ENCODE measurements around the gene PODXL.

PODXL gene

GRCh38 chr7:131497454-131497853 lies 59.0 kb downstream of the PODXL start:
- H3K4me3 ChIP-seq (ENCODE audit: control insufficient read depth in 1 of 7, extremely low read depth in 1 of 7, insufficient read depth in 4 of 7, low read depth in 2 of 7, low read length in 6 of 7): no peak overlapping the region
- POLR2A ChIA-PET: no interaction called here
- no peak for DNase-seq

GRCh38 chr7:131495669-131496498 lies 60.5 kb downstream of the PODXL start:
- WGBS (ENCODE audit: insufficient coverage): 87% methylated on average over 2 of the region's 7 CpGs

More at GRCh38 chr7:131497454-131497853, 59.0 kb downstream of the PODXL start:
- Histone ChIP-seq H3K36me3 (ENCODE audit: control insufficient read depth in 4 of 4, insufficient read depth in 4 of 4, low read length in 3 of 4) (peaks cover 2 to 20% (median 10%) of the 10 kb centered on the region in 4 experiments), H3K27ac (ENCODE audit: insufficient read depth in 1 of 2, low read depth in 1 of 2, low read length in 2 of 2, poor library complexity in 1 of 2, severe bottlenecking in 2 of 2) (no peak overlapping the region), H3K9me3 (ENCODE audit: control extremely low read depth in 1 of 5, control insufficient read depth in 4 of 5, insufficient read depth in 2 of 5, low read depth in 1 of 5, low read length in 4 of 5) (no peaks in the 10 kb centered on the region), H3K4me1 (ENCODE audit: control extremely low read depth in 1 of 4, control insufficient read depth in 4 of 4, insufficient read depth in 4 of 4, low read length in 3 of 4) (peaks cover 0 to 22% (median 18%) of the 10 kb centered on the region in 4 experiments), H3K27me3 (replicated peaks in 2 of 5; ENCODE audit: control insufficient read depth in 4 of 5, insufficient read depth in 5 of 5, low read length in 4 of 5) (no peaks in the 10 kb centered on the region)
- WGBS (ENCODE audit: insufficient coverage): 87% methylated on average over 3 of the region's 7 CpGs
- CTCF ChIA-PET: interaction anchor here (1.4 to 13.1 kb wide), 2 partner anchors 7 to 48 kb away, joined by 3 to 113 read pairs; no protein-coding TSS in a partner anchor

GRCh38 chr7:131494182-131494581 lies 62.2 kb downstream of the PODXL start:
- Histone ChIP-seq H3K27ac (ENCODE audit: insufficient read depth in 1 of 2, low read depth in 1 of 2, low read length in 2 of 2, poor library complexity in 1 of 2, severe bottlenecking in 2 of 2) (no peak overlapping the region), H3K36me3 (ENCODE audit: control insufficient read depth in 4 of 4, insufficient read depth in 4 of 4, low read length in 3 of 4) (peaks cover 2 to 18% (median 10%) of the 10 kb centered on the region in 4 experiments), H3K4me1 (ENCODE audit: control extremely low read depth in 1 of 4, control insufficient read depth in 4 of 4, insufficient read depth in 4 of 4, low read length in 3 of 4) (no peaks in the 10 kb centered on the region), H3K27me3 (replicated peaks in 2 of 5; ENCODE audit: control insufficient read depth in 4 of 5, insufficient read depth in 5 of 5, low read length in 4 of 5) (no peaks in the 10 kb centered on the region), H3K4me3 (ENCODE audit: control insufficient read depth in 1 of 7, extremely low read depth in 1 of 7, insufficient read depth in 4 of 7, low read depth in 2 of 7, low read length in 6 of 7) (no peak overlapping the region), H3K9me3 (ENCODE audit: control extremely low read depth in 1 of 5, control insufficient read depth in 4 of 5, insufficient read depth in 2 of 5, low read depth in 1 of 5, low read length in 4 of 5) (no peaks in the 10 kb centered on the region)
- no CpG with 5 or more reads among the region's 2 CpGs for WGBS (ENCODE audit: insufficient coverage)
- DNase-seq: no peak
- CTCF ChIA-PET: interaction anchor here (1.7 to 13.1 kb wide), 4 partner anchors 10 to 19 kb away, joined by 4 to 113 read pairs (median 16); no protein-coding TSS in a partner anchor
- POLR2A ChIA-PET: no interaction called here

More at GRCh38 chr7:131495669-131496498, 60.5 kb downstream of the PODXL start:
- H3K36me3 ChIP-seq (ENCODE audit: control insufficient read depth in 4 of 4, insufficient read depth in 4 of 4, low read length in 3 of 4): peaks cover 2 to 20% (median 10%) of the 10 kb centered on the region in 4 experiments
- ChIA-PET POLR2A (no interaction called here), CTCF (interaction anchor here (0.7 to 13.1 kb wide), 3 partner anchors 9 to 16 kb away, joined by 3 to 113 read pairs (median 17); no protein-coding TSS in a partner anchor)
- no peak overlapping the region for H3K4me3 ChIP-seq (ENCODE audit: control insufficient read depth in 1 of 7, extremely low read depth in 1 of 7, insufficient read depth in 4 of 7, low read depth in 2 of 7, low read length in 6 of 7)
- H3K27me3 ChIP-seq (replicated peaks in 2 of 5; ENCODE audit: control insufficient read depth in 4 of 5, insufficient read depth in 5 of 5, low read length in 4 of 5): no peaks in the 10 kb centered on the region
- no peak overlapping the region for H3K27ac ChIP-seq (ENCODE audit: insufficient read depth in 1 of 2, low read depth in 1 of 2, low read length in 2 of 2, poor library complexity in 1 of 2, severe bottlenecking in 2 of 2)
- H3K4me1 ChIP-seq (ENCODE audit: control extremely low read depth in 1 of 4, control insufficient read depth in 4 of 4, insufficient read depth in 4 of 4, low read length in 3 of 4): peaks cover 0 to 6% (median 3%) of the 10 kb centered on the region in 4 experiments
- H3K9me3 ChIP-seq (ENCODE audit: control extremely low read depth in 1 of 5, control insufficient read depth in 4 of 5, insufficient read depth in 2 of 5, low read depth in 1 of 5, low read length in 4 of 5): no peaks in the 10 kb centered on the region
- no peak for DNase-seq

- H3K9me3 ChIP-seq (ENCODE audit: control extremely low read depth in 1 of 5, control insufficient read depth in 4 of 5, insufficient read depth in 2 of 5, low read depth in 1 of 5, low read length in 4 of 5): no peaks in the 10 kb centered on the region
- POLR2A ChIA-PET: no interaction called here
- H3K27me3 ChIP-seq (replicated peaks in 2 of 5; ENCODE audit: control insufficient read depth in 4 of 5, insufficient read depth in 5 of 5, low read length in 4 of 5): no peaks in the 10 kb centered on the region
- CTCF ChIA-PET: interaction anchor here (1.7 to 13.1 kb wide), 4 partner anchors 10 to 20 kb away, joined by 4 to 113 read pairs (median 16); no protein-coding TSS in a partner anchor
- H3K4me3 ChIP-seq (ENCODE audit: control insufficient read depth in 1 of 7, extremely low read depth in 1 of 7, insufficient read depth in 4 of 7, low read depth in 2 of 7, low read length in 6 of 7): no peak overlapping the region
- H3K27ac ChIP-seq (ENCODE audit: insufficient read depth in 1 of 2, low read depth in 1 of 2, low read length in 2 of 2, poor library complexity in 1 of 2, severe bottlenecking in 2 of 2): no peak overlapping the region
- peaks cover 2 to 15% (median 10%) of the 10 kb centered on the region in 4 experiments for H3K36me3 ChIP-seq (ENCODE audit: control insufficient read depth in 4 of 4, insufficient read depth in 4 of 4, low read length in 3 of 4)
- DNase-seq: no peak
- no peaks in the 10 kb centered on the region for H3K4me1 ChIP-seq (ENCODE audit: control extremely low read depth in 1 of 4, control insufficient read depth in 4 of 4, insufficient read depth in 4 of 4, low read length in 3 of 4)
Observed at GRCh38 chr7:131493581-131493980, 62.8 kb downstream of the PODXL start.

GRCh38 chr7:131493081-131493480 lies 63.3 kb downstream of the PODXL start:
- CTCF ChIA-PET: interaction anchor here (1.7 to 13.1 kb wide), 4 partner anchors 10 to 20 kb away, joined by 4 to 113 read pairs (median 16); no protein-coding TSS in a partner anchor
- Histone ChIP-seq H3K27ac (ENCODE audit: insufficient read depth in 1 of 2, low read depth in 1 of 2, low read length in 2 of 2, poor library complexity in 1 of 2, severe bottlenecking in 2 of 2) (no peak overlapping the region), H3K9me3 (ENCODE audit: control extremely low read depth in 1 of 5, control insufficient read depth in 4 of 5, insufficient read depth in 2 of 5, low read depth in 1 of 5, low read length in 4 of 5) (no peaks in the 10 kb centered on the region), H3K4me3 (ENCODE audit: control insufficient read depth in 1 of 7, extremely low read depth in 1 of 7, insufficient read depth in 4 of 7, low read depth in 2 of 7, low read length in 6 of 7) (no peak overlapping the region), H3K27me3 (replicated peaks in 2 of 5; ENCODE audit: control insufficient read depth in 4 of 5, insufficient read depth in 5 of 5, low read length in 4 of 5) (no peaks in the 10 kb centered on the region), H3K36me3 (ENCODE audit: control insufficient read depth in 4 of 4, insufficient read depth in 4 of 4, low read length in 3 of 4) (peaks cover 0 to 10% (median 10%) of the 10 kb centered on the region in 4 experiments), H3K4me1 (ENCODE audit: control extremely low read depth in 1 of 4, control insufficient read depth in 4 of 4, insufficient read depth in 4 of 4, low read length in 3 of 4) (no peaks in the 10 kb centered on the region)
- POLR2A ChIA-PET: no interaction called here
- no peak for DNase-seq
- WGBS (ENCODE audit: insufficient coverage): no CpG with 5 or more reads among the region's 2 CpGs

- H3K27me3 ChIP-seq (replicated peaks in 2 of 5; ENCODE audit: control insufficient read depth in 4 of 5, insufficient read depth in 5 of 5, low read length in 4 of 5): no peaks in the 10 kb centered on the region
- WGBS (ENCODE audit: insufficient coverage): 100% methylated on average over 1 of the region's 4 CpGs
- no peaks in the 10 kb centered on the region for H3K4me1 ChIP-seq (ENCODE audit: control extremely low read depth in 1 of 4, control insufficient read depth in 4 of 4, insufficient read depth in 4 of 4, low read length in 3 of 4)
- no peak for DNase-seq
- H3K9me3 ChIP-seq (ENCODE audit: control extremely low read depth in 1 of 5, control insufficient read depth in 4 of 5, insufficient read depth in 2 of 5, low read depth in 1 of 5, low read length in 4 of 5): no peaks in the 10 kb centered on the region
- H3K36me3 ChIP-seq (ENCODE audit: control insufficient read depth in 4 of 4, insufficient read depth in 4 of 4, low read length in 3 of 4): peaks cover 0 to 9% (median 3%) of the 10 kb centered on the region in 4 experiments
- no peak overlapping the region for H3K4me3 ChIP-seq (ENCODE audit: control insufficient read depth in 1 of 7, extremely low read depth in 1 of 7, insufficient read depth in 4 of 7, low read depth in 2 of 7, low read length in 6 of 7)
- no peak overlapping the region for H3K27ac ChIP-seq (ENCODE audit: insufficient read depth in 1 of 2, low read depth in 1 of 2, low read length in 2 of 2, poor library complexity in 1 of 2, severe bottlenecking in 2 of 2)
- POLR2A ChIA-PET: no interaction called here
- CTCF ChIA-PET: interaction anchor here (1.2 to 13.1 kb wide), 4 partner anchors 15 to 26 kb away, joined by 3 to 113 read pairs (median 6); no protein-coding TSS in a partner anchor
Observed at GRCh38 chr7:131489881-131490280, 66.5 kb downstream of the PODXL start.

- WGBS (ENCODE audit: insufficient coverage): no CpG with 5 or more reads among the region's 1 CpG
- H3K27ac ChIP-seq (ENCODE audit: insufficient read depth in 1 of 2, low read depth in 1 of 2, low read length in 2 of 2, poor library complexity in 1 of 2, severe bottlenecking in 2 of 2): no peak overlapping the region
- POLR2A ChIA-PET: no interaction called here
- peaks cover 0 to 9% (median 4%) of the 10 kb centered on the region in 4 experiments for H3K36me3 ChIP-seq (ENCODE audit: control insufficient read depth in 4 of 4, insufficient read depth in 4 of 4, low read length in 3 of 4)
- no peaks in the 10 kb centered on the region for H3K9me3 ChIP-seq (ENCODE audit: control extremely low read depth in 1 of 5, control insufficient read depth in 4 of 5, insufficient read depth in 2 of 5, low read depth in 1 of 5, low read length in 4 of 5)
- CTCF ChIA-PET: interaction anchor here (1.2 to 13.1 kb wide), 4 partner anchors 15 to 57 kb away, joined by 3 to 113 read pairs (median 6); no protein-coding TSS in a partner anchor
- no peak for DNase-seq
- no peaks in the 10 kb centered on the region for H3K4me1 ChIP-seq (ENCODE audit: control extremely low read depth in 1 of 4, control insufficient read depth in 4 of 4, insufficient read depth in 4 of 4, low read length in 3 of 4)
- no peaks in the 10 kb centered on the region for H3K27me3 ChIP-seq (replicated peaks in 2 of 5; ENCODE audit: control insufficient read depth in 4 of 5, insufficient read depth in 5 of 5, low read length in 4 of 5)
- H3K4me3 ChIP-seq (ENCODE audit: control insufficient read depth in 1 of 7, extremely low read depth in 1 of 7, insufficient read depth in 4 of 7, low read depth in 2 of 7, low read length in 6 of 7): no peak overlapping the region
Observed at GRCh38 chr7:131489196-131489595, 67.2 kb downstream of the PODXL start.

All from common myeloid progenitor, CD34-positive (primary cell).